SU-DHL-6 (cell line): ENCODE data around the gene CANT1.

Experiments used
- H2AFZ ChIP-seq: fragments of 200-600 bp; sonication (generic); 2 replicates; pipeline ENCODE4 v1.6.1; 2014; ENCODE audit warnings: low read depth, mild to moderate bottlenecking, moderate library complexity, mixed read lengths, antibody characterized with exemption, low read length; ENCODE audit not compliant: severe bottlenecking
- H3F3A ChIP-seq: fragments of 200-600 bp; shearing (Covaris generic); 2 replicates; pipeline ENCODE4 v1.6.0; 2016; ENCODE audit warnings: antibody characterized with exemption, mild to moderate bottlenecking; ENCODE audit not compliant: insufficient read depth
- H3K27ac ChIP-seq: fragments of 200-600 bp; sonication (generic); 2 replicates; pipeline ENCODE4 v1.5.1; 2016; ENCODE audit warnings: low read depth, mild to moderate bottlenecking, low read length, moderate library complexity, mixed read lengths
- H3K27me3 ChIP-seq: fragments of 200-600 bp; sonication (generic), shearing (Covaris generic); 2 replicates; pipeline ENCODE4 v1.6.0; 2014; ENCODE audit warnings: mild to moderate bottlenecking, low read length
- H3K36me3 ChIP-seq: fragments of 200-600 bp; sonication (generic); 2 replicates; pipeline ENCODE4 v1.6.1; 2014; ENCODE audit warnings: mild to moderate bottlenecking, low read length, mixed read lengths
- H3K4me2 ChIP-seq: fragments of 300-600, 200-600 bp; shearing (Covaris generic), sonication (generic); 2 replicates; pipeline ENCODE4 v1.6.0; 2014; ENCODE audit warnings: low read length, low read depth, mild to moderate bottlenecking; ENCODE audit not compliant: poor library complexity, severe bottlenecking
- H3K4me3 ChIP-seq: fragments of 200-600 bp; sonication (generic); 2 replicates; pipeline ENCODE4 v1.5.1; 2014; ENCODE audit warnings: antibody characterized with exemption, low read length, mild to moderate bottlenecking, mixed read lengths; ENCODE audit not compliant: insufficient read depth, poor library complexity, severe bottlenecking
- H3K79me2 ChIP-seq: fragments of 200-600 bp; sonication (generic); 2 replicates; pipeline ENCODE4 v1.6.1; 2014; ENCODE audit warnings: mild to moderate bottlenecking, low read length, moderate library complexity; ENCODE audit not compliant: insufficient read depth
- H3K9ac ChIP-seq: fragments of 200-600 bp; sonication (generic); 2 replicates; pipeline ENCODE4 v1.7.0; 2014; ENCODE audit warnings: mild to moderate bottlenecking, low read length
- H3K9me2 ChIP-seq: fragments of 200-600 bp; sonication (generic); replicated peaks from 2 replicates; pipeline ENCODE4 v1.6.1; 2014; ENCODE audit warnings: low read length; ENCODE audit not compliant: insufficient read depth
- H3K9me3 ChIP-seq: fragments of 200-600 bp; sonication (generic); 2 replicates; pipeline ENCODE4 v1.6.1; 2014; ENCODE audit warnings: low read length, mixed read lengths; ENCODE audit not compliant: insufficient read depth
- H4K20me1 ChIP-seq: fragments of 200-600 bp; sonication (generic); 2 replicates; pipeline ENCODE4 v1.6.1; 2014; ENCODE audit warnings: low read depth, mild to moderate bottlenecking, antibody characterized with exemption, low read length, moderate library complexity, mixed read lengths
- CTCF ChIP-seq: fragments of 200-600 bp; sonication (generic); IDR thresholded peaks from one replicate; pipeline ENCODE4 v1.5.1; 2017; ENCODE audit warnings: antibody characterized with exemption, mild to moderate bottlenecking, low read length, moderate library complexity; ENCODE audit not compliant: insufficient read depth, poor library complexity, severe bottlenecking
- EZH2phosphoT487 ChIP-seq: fragments of 200-600 bp; sonication (generic), shearing (Covaris generic); conservative IDR thresholded peaks from 2 replicates; pipeline ENCODE4 v1.6.1; 2018; ENCODE audit warnings: mild to moderate bottlenecking, antibody characterized with exemption, low read length, moderate library complexity, mixed read lengths

Gene CANT1

GRCh38 chr17:78998311-78999055 lies 11.1 kb downstream of the CANT1 start:
- H3K9ac ChIP-seq = no peak overlapping the region
- no peaks in the 10 kb centered on the region for H3K36me3 ChIP-seq
- no peak overlapping the region for H3K4me3 ChIP-seq
- peaks cover 29% of the 10 kb centered on the region for H3K79me2 ChIP-seq
- H3K9me3 ChIP-seq = no peaks in the 10 kb centered on the region
- no peaks in the 10 kb centered on the region for H4K20me1 ChIP-seq
- H2AFZ ChIP-seq = no peak overlapping the region
- no peak overlapping the region for H3K4me2 ChIP-seq
- no peaks in the 10 kb centered on the region for H3K9me2 ChIP-seq
- H3K27me3 ChIP-seq = no peaks in the 10 kb centered on the region
- H3F3A ChIP-seq = no peaks in the 10 kb centered on the region
- no peak for TF ChIP-seq CTCF
- no peak for TF ChIP-seq EZH2phosphoT487
- no peak overlapping the region for H3K27ac ChIP-seq

GRCh38 chr17:78997881-78998280 lies 11.7 kb downstream of the CANT1 start:
- Histone ChIP-seq H3K79me2 (peaks cover 23% of the 10 kb centered on the region), H3K4me2 (no peak overlapping the region), H2AFZ (no peak overlapping the region), H3K36me3 (no peaks in the 10 kb centered on the region), H3K9ac (no peak overlapping the region), H4K20me1 (no peaks in the 10 kb centered on the region), H3K9me2 (no peaks in the 10 kb centered on the region), H3F3A (no peaks in the 10 kb centered on the region), H3K4me3 (no peak overlapping the region), H3K27me3 (no peaks in the 10 kb centered on the region), H3K9me3 (no peaks in the 10 kb centered on the region), H3K27ac (no peak overlapping the region)
- TF ChIP-seq CTCF = no peak
- TF ChIP-seq EZH2phosphoT487 = no peak

- H3K27ac ChIP-seq = no peak overlapping the region
- H3K36me3 ChIP-seq = no peaks in the 10 kb centered on the region; the same call in 1 of the 2 replicates
- no peak overlapping the region for H2AFZ ChIP-seq
- no peak overlapping the region for H3K9ac ChIP-seq
- peaks cover 17% of the 10 kb centered on the region for H3K79me2 ChIP-seq
- no peaks in the 10 kb centered on the region for H3K9me3 ChIP-seq
- no peak overlapping the region for H3K4me2 ChIP-seq
- no peak overlapping the region for H3K4me3 ChIP-seq
- H3K9me2 ChIP-seq = no peaks in the 10 kb centered on the region
- H3F3A ChIP-seq = no peaks in the 10 kb centered on the region
- no peaks in the 10 kb centered on the region for H4K20me1 ChIP-seq
- no peaks in the 10 kb centered on the region for H3K27me3 ChIP-seq
- no peak for TF ChIP-seq CTCF
Observed at GRCh38 chr17:78997231-78997741, 12.3 kb downstream of the CANT1 start.
